Cardiac fibroblast (primary cell): ENCODE measurements around the gene CENPP.
A peak's percentile ranks its signal among the peaks of the same experiment; 100 is the strongest.
"Not testable (repeated sequence)": the region's sequence is repeated elsewhere in the genome, so short reads cannot be mapped to it uniquely, and the experiment has no call there.

ENCODE experiments used
- DNase-seq, 2 donors: peaks; one replicate each; pipeline versions ENCODE4 v3.0.0 to v3.0.0-alpha.2; 2010; ENCODE audit warnings: low read depth in 2 of 2
- H3K4me3 ChIP-seq, 2 donors: replicated peaks in 1 of 2; 1 replicate in 1 of 2; 2 replicates in 1 of 2; pipeline ENCODE4 v1.5.1; 2011; ENCODE audit warnings: low read depth in 2 of 2, low read length in 2 of 2, mild to moderate bottlenecking in 2 of 2, moderate library complexity in 1 of 2
- CTCF ChIP-seq: IDR thresholded peaks from one replicate; pipeline ENCODE4 v1.5.1; 2011; ENCODE audit warnings: low read depth, mild to moderate bottlenecking, low read length, inconsistent platforms

The CENPP gene

GRCh38 chr9:92562461-92562967 lies 236.8 kb downstream of the CENPP start:
- peak; percentile 14 to 19 for DNase-seq
- no peak overlapping the region for H3K4me3 ChIP-seq
- TF ChIP-seq CTCF: no peak

GRCh38 chr9:92563116-92564100 lies 237.7 kb downstream of the CENPP start:
- peak in 1 of 2 donors; percentile 12 for DNase-seq
- no peak for TF ChIP-seq CTCF
- no peak overlapping the region for H3K4me3 ChIP-seq

- no peak for DNase-seq
- no peak overlapping the region for H3K4me3 ChIP-seq
- no peak for TF ChIP-seq CTCF
These were observed 238.8 kb downstream of the CENPP start for GRCh38 chr9:92564504-92564903.

- H3K4me3 ChIP-seq: no peak overlapping the region
- DNase-seq: peak in 1 of 2 donors; percentile 9
- no peak for TF ChIP-seq CTCF
These were observed 239.2 kb downstream of the CENPP start for GRCh38 chr9:92564982-92565381.

- DNase-seq, H3K4me3 ChIP-seq: not testable (repeated sequence)
These were observed 246.1 kb downstream of the CENPP start for GRCh38 chr9:92571871-92572270.

GRCh38 chr9:92573612-92574011 lies 247.9 kb downstream of the CENPP start:
- not testable (repeated sequence) for DNase-seq, H3K4me3 ChIP-seq

- no peak for TF ChIP-seq CTCF
- DNase-seq: peak; percentile 15 to 16
- no peak overlapping the region for H3K4me3 ChIP-seq
These were observed 250.4 kb downstream of the CENPP start for GRCh38 chr9:92576175-92576574.

- no peak overlapping the region for H3K4me3 ChIP-seq
- DNase-seq: no peak
- TF ChIP-seq CTCF: no peak
These were observed 264.2 kb downstream of the CENPP start for GRCh38 chr9:92589923-92590322.
